Neutrophil (primary cell): ENCODE results near the gene CDC73.
"Not testable (repeated sequence)": the region's sequence is repeated elsewhere in the genome, so short reads cannot be mapped to it uniquely, and the experiment has no call there.

ENCODE experiments used
- H3K27ac ChIP-seq: fragments of 200-600 bp; sonication (generic); 2 replicates; pipeline ENCODE4 v1.5.1; 2016; ENCODE audit warnings: mild to moderate bottlenecking, moderate library complexity
- H3K27me3 ChIP-seq: fragments of 200-600 bp; sonication (generic); 2 replicates; pipeline ENCODE4 v1.6.0; 2016; ENCODE audit warnings: mild to moderate bottlenecking
- H3K36me3 ChIP-seq: fragments of 200-600 bp; sonication (generic); 2 replicates; pipeline ENCODE4 v1.5.1; 2017
- H3K4me1 ChIP-seq, 2 experiments: fragments of 200-600 bp in 1 of 2; sonication (generic) in 1 of 2; 1 replicate in 1 of 2; 2 replicates in 1 of 2; pipeline versions ENCODE4 v1.5.1 to v1.6.1; 2013 to 2016; ENCODE audit warnings: low read depth in 1 of 2, low read length in 1 of 2, mild to moderate bottlenecking in 1 of 2, moderate library complexity in 1 of 2; ENCODE audit not compliant: control insufficient read depth in 1 of 2, insufficient read depth in 1 of 2
- H3K4me3 ChIP-seq, 2 experiments: fragments of 200-600 bp in 1 of 2; sonication (generic) in 1 of 2; 1 replicate in 1 of 2; 2 replicates in 1 of 2; pipeline ENCODE4 v1.5.1; 2013 to 2016; ENCODE audit warnings: low read depth in 1 of 2, low read length in 1 of 2, mild to moderate bottlenecking in 1 of 2, moderate library complexity in 1 of 2
- H3K9me3 ChIP-seq: fragments of 200-600 bp; sonication (generic); 2 replicates; pipeline ENCODE4 v1.5.1; 2016
- CTCF ChIP-seq: fragments of 200-600 bp; sonication (generic); IDR thresholded peaks from 2 replicates; pipeline ENCODE4 v1.5.1; 2016; ENCODE audit warnings: antibody characterized with exemption

Gene CDC73

GRCh38 chr1:193213998-193214397 lies 92.2 kb downstream of the CDC73 start:
- H3K9me3 ChIP-seq = no peaks in the 10 kb centered on the region
- no peaks in the 10 kb centered on the region for H3K4me1 ChIP-seq
- no peak for TF ChIP-seq CTCF
- H3K36me3 ChIP-seq = peaks cover 39% of the 10 kb centered on the region
- no peaks in the 10 kb centered on the region for H3K27me3 ChIP-seq
- H3K4me3 ChIP-seq = no peak overlapping the region
- H3K27ac ChIP-seq = no peak overlapping the region

GRCh38 chr1:193216920-193217319 lies 95.1 kb downstream of the CDC73 start:
- no peak overlapping the region for H3K27ac ChIP-seq
- peaks cover 46% of the 10 kb centered on the region for H3K36me3 ChIP-seq
- H3K9me3 ChIP-seq = no peaks in the 10 kb centered on the region
- H3K4me1 ChIP-seq = no peaks in the 10 kb centered on the region
- no peak for TF ChIP-seq CTCF
- no peak overlapping the region for H3K4me3 ChIP-seq
- no peaks in the 10 kb centered on the region for H3K27me3 ChIP-seq

GRCh38 chr1:193219391-193219790 lies 97.6 kb downstream of the CDC73 start:
- no peaks in the 10 kb centered on the region for H3K27me3 ChIP-seq
- H3K36me3 ChIP-seq = peaks cover 26% of the 10 kb centered on the region
- no peak for TF ChIP-seq CTCF

GRCh38 chr1:193221651-193222050 lies 99.8 kb downstream of the CDC73 start:
- no peak for TF ChIP-seq CTCF
- no peak overlapping the region for H3K27ac ChIP-seq
- H3K4me3 ChIP-seq = no peak overlapping the region
- H3K4me1 ChIP-seq = no peaks in the 10 kb centered on the region
- H3K36me3 ChIP-seq = peaks cover 22% of the 10 kb centered on the region
- H3K27me3 ChIP-seq = no peaks in the 10 kb centered on the region
- no peaks in the 10 kb centered on the region for H3K9me3 ChIP-seq

More at GRCh38 chr1:193219391-193219790, 97.6 kb downstream of the CDC73 start:
- H3K4me3 ChIP-seq = no peak overlapping the region
- no peaks in the 10 kb centered on the region for H3K9me3 ChIP-seq
- H3K27ac ChIP-seq = no peak overlapping the region
- H3K4me1 ChIP-seq = no peaks in the 10 kb centered on the region

GRCh38 chr1:193222056-193222615 lies 100.3 kb downstream of the CDC73 start:
- Histone ChIP-seq H3K27me3 (no peaks in the 10 kb centered on the region), H3K4me3 (no peak overlapping the region), H3K9me3 (no peaks in the 10 kb centered on the region), H3K36me3 (peaks cover 18% of the 10 kb centered on the region), H3K4me1 (no peaks in the 10 kb centered on the region), H3K27ac (no peak overlapping the region)
- no peak for TF ChIP-seq CTCF

GRCh38 chr1:193229136-193229535 lies 107.3 kb downstream of the CDC73 start:
- no peaks in the 10 kb centered on the region for H3K9me3 ChIP-seq
- no peak overlapping the region for H3K4me3 ChIP-seq
- no peaks in the 10 kb centered on the region for H3K4me1 ChIP-seq
- no peaks in the 10 kb centered on the region for H3K27me3 ChIP-seq
- no peak for TF ChIP-seq CTCF
- H3K36me3 ChIP-seq = peaks cover 13% of the 10 kb centered on the region
- no peak overlapping the region for H3K27ac ChIP-seq

- H3K36me3 ChIP-seq = peaks cover 13% of the 10 kb centered on the region
- not testable (repeated sequence) for H3K4me1 ChIP-seq, H3K9me3 ChIP-seq, H3K27ac ChIP-seq, H3K4me3 ChIP-seq, H3K27me3 ChIP-seq
Observed at GRCh38 chr1:193231146-193231545, 109.3 kb downstream of the CDC73 start.
